Measurements from ENCODE around the gene SH3GLB2.
"Not testable (repeated sequence)": the region's sequence is repeated elsewhere in the genome, so short reads cannot be mapped to it uniquely, and the experiment has no call there.

SH3GLB2 gene

DNA sequence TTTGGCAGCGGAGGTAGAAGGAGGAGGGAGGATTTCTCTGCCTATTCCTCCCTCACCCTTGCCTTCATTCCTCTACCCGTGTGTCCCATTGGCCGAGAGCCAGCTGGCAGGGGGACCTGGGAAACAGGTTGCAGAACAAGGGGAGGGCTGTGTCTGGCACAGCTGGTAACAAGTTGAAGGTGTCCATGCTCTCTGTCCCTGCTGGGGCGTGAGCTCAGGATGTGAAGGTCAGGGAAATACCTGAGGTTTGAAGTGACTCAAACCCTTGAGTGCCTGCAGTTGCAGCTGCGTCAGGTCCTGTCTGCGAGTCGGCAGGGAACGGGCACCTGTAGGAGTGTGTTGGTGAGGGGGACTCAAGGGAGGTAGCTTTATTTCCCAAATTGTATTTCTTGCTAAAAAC, 24.5 kb upstream of the SH3GLB2 start:
- peak; percentile 31 for DNase-seq

DNA sequence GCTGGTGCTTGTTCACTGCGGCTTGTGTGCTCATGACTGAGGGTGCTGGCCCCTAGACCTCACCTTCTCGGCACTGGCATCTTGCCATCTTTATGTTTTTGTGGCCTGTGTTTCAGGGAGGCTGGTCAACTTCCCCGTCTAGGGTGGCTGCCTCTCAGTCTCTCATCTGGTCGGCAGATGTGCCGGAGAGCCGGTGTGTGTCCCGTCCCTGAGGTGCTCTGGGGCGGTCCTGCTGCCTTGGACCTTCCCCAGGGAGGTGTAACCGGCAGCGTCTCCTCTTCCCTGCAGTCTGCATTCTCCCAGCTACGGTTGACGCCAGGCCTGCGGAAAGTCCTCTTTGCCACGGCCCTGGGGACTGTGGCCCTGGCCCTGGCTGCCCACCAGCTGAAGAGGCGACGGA, 13.9 kb upstream of the SH3GLB2 start:
- DNase-seq: no peak

- no peak for DNase-seq
These were observed 12.0 kb upstream of the SH3GLB2 start for GRCh38 chr9:129040113-129040643.

- no peak for DNase-seq
These were observed 10.2 kb upstream of the SH3GLB2 start for GRCh38 chr9:129038109-129038852.

- no peak for DNase-seq
These were observed 9.6 kb upstream of the SH3GLB2 start for GRCh38 chr9:129037767-129038098.

DNA sequence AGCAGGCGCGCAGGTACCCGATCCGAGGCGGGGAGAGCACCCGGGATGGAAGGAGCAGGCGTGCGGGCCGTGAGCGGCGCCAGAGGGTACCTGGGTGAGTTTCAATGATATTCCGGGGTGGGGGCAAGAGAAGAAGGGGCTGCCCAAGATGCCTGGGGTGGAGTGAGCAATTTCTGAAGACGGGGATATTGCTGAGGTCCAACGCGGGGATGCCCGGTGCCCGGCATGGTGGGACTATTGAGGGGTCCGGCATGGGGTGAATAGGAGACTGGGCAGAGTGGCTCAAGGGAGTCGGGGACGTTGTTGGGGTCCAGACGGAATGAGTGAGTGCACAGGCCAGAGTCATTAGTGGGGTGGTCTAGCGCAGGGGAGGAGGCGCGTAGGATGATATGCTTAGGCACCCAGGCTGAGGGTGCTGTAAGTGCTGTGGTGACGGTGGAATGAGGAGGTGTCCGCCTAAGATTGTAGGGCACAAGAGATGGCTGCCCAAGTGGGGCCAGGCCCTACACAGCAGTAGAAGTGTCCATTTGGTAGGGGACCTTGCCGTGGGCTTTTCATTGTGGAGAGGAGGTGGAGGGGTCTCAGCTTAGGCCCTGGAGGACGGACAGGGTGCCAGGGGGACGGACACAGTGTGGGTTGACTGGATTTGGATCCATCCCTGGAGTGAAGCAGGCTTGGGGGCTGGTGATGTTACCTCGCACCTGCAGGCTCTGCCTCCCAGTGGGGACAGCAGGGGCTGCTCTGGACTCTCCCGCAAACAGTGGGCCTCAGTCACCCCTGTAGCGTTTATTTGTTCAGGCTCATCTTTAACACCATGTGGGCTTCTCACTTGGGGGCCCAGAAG, 9.0 kb upstream of the SH3GLB2 start:
- DNase-seq: no peak

DNA sequence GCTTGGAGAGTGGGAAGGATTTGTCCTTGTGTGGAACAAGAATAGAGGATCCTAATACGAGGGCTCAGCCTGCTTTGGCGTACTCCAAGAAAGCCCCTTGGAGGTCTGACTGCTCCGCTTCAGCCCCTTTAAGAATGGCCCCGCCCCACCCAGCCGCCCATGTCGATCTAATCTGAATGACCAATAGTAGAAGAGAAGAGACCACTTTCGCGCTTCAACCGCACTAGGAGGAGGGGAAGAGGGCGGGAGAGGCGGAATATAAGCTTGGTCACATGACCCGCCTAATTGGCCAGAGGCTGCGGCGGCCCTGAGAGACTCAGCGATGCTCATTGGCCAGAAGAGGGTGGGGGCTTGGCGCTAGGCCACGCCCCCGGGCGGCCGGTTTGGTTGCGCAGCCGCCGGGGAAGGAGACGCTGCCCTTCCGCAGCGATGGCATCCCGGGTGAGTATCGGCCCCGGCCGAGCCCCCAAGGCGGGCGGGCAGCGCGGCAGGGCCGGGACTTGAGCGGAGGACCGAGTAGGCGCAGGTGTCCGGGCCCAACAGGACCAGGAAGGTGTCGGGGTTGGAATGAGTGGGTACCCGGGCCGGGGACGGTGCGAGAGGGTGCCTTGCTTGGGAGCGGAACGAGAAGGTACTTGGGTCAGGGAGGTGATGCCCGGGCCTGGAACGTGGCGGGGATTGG, 8.3 kb upstream of the SH3GLB2 start, which contains the start of gene MIGA2:
TSS of gene MIGA2 (plus strand) at position 386 of the 682 bp plus-strand sequence. CDS start 3,969 bp downstream, outside the sequence.
- DNase-seq: peak; percentile 97

DNA sequence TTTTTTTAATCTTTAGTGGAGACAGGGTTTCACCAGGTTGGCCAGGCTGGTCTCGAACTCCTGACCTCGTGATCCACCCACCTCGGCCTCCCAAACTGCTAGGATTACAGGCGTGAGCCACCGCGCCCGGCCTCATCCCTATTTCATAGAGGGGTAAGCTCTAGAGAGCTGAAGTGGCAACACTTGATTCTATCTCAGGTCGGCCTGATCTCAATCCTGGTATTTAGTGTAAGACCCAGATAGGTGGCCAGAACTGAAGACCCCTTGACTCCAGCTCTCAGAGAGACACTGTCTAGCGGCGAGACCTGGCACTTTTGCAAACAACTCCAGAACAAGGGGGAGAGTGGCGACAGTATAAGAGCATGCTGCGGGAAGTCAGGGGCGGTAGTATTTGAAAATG, 7.7 kb upstream of the SH3GLB2 start:
- not testable (repeated sequence) for DNase-seq

DNA sequence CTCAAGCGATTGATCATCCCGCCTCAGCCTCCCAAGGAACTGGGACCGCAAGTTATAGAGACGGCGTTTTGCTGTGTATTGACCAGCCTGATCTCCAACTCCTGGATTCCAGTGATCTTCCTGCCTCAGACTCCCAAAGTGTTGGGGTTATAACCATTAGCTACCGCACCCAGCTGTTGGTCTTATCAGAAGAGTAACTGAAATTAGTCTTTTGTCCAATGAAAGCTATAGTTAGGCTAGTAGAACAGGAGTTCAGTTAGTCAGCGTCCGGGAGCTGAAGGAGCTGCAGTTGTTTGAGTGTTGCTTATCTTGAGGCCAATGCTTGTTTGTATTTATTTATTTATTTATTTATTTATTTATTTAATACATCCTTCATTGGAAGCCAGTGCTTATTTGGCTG, 5.1 kb upstream of the SH3GLB2 start:
- no peak for DNase-seq

GRCh38 chr9:129032541-129033159, 4.5 kb upstream of the SH3GLB2 start:
- no peak for DNase-seq

DNA sequence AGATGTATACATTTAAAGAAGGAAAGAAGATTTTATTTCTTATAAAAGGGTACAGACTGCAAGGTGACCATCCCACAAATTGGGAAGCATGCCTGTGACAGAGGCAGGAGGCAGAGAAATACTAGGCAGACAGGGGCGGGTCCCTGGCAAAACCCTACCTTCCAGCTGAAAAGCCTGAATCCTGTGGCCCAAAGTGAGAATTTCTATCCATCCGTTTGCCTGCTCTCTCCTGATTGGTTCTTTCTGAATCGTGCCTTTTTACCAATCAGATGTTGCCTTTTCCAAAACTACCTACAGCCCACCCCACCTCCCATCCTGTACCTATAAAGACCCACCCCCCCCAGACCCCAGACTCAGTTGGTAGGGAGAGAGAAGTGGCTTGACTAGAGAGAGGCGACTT, 3.4 kb upstream of the SH3GLB2 start:
- no peak for DNase-seq

DNA sequence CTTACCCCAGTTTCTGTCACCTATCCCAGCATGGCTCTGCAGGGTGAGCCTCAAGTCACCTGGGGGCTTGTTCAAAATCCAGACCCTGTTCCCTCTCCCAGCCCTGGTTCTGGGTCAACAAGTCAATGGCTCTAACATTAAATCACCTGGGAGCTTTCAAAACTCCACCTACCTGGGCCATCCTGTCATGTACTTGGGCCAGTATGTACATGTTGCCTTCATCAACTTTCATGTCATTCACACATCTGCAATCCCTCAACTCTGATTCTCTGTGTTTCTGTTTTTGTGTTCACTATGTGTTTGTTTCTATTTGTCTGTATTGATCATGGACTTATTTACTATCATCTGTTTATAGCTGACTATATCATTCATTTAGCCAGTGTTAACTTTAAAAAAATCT, 2.1 kb upstream of the SH3GLB2 start:
- no peak for DNase-seq

DNA sequence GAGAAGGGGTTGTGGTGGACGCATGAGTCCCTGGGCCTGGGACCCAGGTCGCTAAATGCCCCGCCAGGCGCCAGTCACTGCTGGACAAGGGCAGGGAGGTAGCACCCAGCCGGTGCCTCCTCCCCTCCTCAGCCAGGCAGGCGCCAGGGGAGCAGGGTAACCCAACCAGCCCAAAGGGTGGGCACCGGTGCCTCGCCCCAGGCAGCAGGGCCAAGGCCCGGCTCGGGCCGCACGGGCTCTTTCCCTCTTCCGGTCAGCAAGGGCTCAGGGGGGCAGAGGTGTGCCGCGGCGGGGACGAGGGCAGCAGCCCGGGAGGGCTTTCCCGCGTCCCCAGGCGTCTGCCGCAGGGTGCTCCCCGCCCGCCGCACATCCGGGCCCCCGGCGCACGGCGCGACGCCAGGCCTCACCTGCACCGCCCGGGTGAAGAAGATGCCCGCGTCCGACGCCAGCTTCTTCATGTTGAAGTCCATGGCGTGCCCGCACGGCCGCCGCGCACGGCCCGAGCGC, 393 bp downstream of the SH3GLB2 start:
- DNase-seq: no peak

DNA sequence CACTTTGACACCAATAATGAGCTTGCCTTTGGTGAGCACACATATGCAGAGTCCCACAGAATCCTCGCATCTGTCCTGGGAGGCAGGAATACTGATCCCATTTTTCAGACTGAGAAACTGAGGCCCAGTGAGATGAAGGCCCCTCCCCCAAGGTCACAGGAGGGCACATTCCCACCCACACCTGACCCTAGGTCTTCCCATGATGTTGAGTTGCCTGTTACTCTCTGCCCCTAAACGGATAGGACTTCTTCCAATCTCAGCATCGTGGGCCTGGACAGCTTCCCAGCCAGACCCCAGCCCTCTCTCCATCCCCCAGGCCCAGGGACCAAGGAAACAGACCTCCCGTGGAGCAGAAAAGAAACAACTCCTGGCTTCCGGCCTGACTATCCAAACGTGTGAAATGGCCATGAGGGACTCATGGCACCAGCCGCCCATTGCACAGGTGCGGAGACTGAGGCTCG, 877 bp downstream of the SH3GLB2 start:
- no peak for DNase-seq

DNA sequence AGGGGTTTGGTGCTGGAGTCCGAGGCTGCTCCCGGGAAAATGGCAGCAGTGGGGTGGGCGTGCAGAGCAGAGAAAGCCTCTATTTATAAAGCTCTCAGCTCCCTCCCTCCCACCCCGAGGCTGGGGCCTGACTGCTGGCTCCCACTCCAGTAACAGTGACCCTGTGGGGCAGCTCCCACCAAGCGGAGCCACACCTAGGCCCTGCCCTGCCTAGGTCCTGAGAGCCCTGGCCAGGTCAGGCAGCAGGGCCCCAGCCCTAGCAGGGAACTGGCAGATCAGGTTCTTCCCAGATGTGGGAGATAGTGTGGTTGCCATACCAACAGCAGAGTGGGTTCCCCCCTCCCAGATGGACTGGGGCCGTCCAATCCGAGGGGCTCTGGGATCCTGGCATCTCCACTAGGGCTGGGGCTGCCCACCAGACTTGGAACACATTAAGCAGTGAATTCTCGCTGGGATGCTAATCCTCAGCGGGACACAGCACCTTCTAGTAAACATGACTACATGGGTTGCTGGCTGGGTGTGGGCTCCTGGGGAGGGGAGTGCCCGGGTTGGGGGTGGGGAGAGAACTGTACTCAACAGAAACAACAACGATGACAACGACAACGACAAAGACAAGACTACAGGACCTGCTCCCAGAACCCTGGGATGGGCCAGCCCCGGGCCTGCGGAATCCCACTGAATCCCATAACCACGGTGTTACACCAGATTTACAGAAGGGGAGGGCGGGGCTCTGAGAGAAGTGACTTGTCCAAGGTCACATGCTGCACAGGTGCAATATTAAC, 1.5 kb downstream of the SH3GLB2 start:
- no peak for DNase-seq

DNA sequence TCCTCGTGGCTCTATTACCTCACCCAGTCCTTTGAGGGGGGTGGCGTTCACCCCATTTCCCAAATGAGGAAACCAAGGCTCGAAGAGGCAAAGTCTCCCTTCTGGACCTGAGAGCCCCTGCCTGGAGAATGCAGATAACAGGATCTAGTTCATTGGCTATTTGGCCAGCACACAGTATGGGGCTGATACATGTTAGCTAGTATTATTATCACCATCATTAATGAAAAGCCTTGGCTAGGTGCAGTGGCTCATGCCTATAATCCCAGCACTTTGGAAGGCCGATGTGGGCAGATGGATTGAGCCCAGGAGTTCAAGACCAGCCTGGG, 4.3 kb downstream of the SH3GLB2 start:
- no peak for DNase-seq

DNA sequence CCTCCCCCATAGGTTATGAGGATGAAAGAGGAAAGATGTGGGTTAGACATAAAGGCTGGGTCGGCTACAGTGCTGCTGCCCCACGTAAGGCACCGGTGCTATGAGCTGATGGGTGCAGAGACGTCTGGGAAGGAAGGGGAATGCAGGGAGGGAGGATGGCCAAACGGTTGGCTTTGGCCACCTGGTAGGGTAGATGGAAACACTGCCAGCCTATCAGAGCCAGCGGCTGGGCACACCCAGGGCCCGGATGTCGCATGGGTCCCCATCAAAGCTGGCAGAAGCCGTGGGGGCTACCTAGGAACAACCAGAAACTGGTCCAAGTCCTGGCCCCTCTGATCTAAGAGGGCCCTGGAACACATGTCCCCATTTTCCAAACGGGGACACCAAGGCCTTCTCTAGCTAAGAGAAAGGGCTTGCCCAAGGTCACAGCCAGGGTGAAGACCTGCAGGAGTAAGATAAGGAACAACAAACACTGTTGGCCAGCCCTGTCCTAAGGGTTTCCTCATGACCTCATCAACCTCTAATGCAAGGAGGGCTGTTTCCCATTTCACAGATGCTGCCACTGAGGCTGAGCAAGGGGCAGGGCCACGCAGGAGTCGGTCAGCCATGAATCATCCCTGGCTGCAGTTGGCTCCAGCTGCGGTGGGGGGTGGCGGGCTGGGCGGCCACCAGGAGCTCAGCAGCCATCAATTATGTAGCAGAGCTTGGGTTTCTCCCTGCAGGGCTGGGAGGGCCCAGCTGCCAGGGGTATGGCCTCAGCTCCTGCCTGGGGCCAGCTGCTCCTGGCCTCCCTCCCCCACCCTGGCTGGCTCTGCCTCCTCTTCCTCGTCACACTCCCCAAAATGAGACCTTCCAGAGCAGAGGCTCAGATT, 4.9 kb downstream of the SH3GLB2 start:
- DNase-seq: no peak

- no peak for DNase-seq
These were observed 6.1 kb downstream of the SH3GLB2 start for GRCh38 chr9:129022037-129022436.

- no peak for DNase-seq
These were observed 7.0 kb downstream of the SH3GLB2 start for GRCh38 chr9:129021091-129021490.

DNA sequence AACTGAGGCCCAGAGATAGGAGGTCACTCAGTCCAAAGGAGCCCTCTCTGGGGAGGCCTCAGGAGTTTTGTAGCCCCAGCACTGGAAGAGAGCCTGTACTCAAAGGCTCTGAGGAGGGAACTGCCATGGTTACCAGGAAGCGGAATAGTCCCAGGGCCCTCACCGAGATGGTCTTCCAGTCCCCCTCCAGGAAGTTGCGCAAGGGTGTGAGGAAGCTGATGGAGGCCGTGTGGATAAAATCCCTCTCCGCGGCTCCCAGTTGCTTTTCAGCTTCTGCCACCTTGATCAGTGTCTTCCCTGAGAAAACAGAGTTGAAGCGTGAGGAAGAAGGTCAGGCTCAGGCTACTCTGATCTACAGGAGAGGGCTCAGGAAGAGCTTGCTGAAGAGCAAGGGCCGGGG, 13.5 kb downstream of the SH3GLB2 start:
- no peak for DNase-seq

DNA sequence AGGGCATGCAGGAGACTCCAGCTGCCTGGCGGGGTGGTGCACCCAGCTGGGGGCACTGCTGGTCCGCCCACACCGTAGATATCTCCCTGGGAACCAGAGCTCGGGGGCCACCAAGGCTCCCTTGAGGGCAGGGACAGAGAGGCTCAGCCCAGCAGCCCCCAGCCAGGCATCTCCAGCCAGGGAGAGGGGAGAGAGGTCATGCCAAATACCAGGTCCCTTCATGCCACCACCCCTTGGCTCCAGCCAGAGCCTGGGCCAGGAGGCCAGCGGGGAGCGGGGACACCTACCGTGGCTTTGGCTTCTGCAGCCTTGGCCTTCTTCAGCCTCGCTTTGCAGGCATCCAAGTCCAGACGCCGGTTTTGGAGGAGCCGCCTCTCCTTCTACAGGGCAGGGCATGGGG, 14.0 kb downstream of the SH3GLB2 start:
- no peak for DNase-seq
